RKO (cell line): ENCODE results near the gene IL11RA.
A peak's percentile ranks its signal among the peaks of the same experiment; 100 is the strongest.

Source experiments
- DNase-seq: peaks from one replicate; pipeline ENCODE4 v3.0.0-alpha.2; 2016; ENCODE audit warnings: low spot score

Gene IL11RA

GRCh38 chr9:34651876-34652601, at the start of gene IL11RA:
TSS of gene IL11RA (plus strand) at chr9:34652185. CDS start at chr9:34655218, 3,033 bp downstream.
- DNase-seq, result peak; percentile 92

GRCh38 chr9:34603610-34604231, 48.3 kb upstream of the IL11RA start:
- DNase-seq, result peak; percentile 68

DNA sequence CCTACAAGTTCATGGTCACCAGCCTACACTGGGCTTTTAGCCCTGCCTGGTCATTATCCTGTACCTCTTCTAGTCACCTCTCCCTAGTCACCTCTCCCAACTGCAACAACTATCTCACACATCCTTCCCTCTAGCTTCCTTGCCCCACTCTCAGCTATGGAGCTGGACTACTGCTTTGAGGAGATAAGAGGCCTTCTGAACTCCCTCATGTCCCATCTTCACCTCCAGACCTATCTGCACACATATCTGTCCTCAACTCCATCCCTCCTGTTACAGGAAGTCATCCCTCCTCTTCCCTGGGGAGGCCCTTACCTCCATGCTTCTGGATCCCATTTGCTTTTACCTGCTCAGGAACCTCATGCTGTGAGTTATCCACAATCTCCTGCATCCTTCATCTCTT, 45.8 kb upstream of the IL11RA start:
- no peak for DNase-seq

GRCh38 chr9:34606905-34607304, 45.1 kb upstream of the IL11RA start:
- DNase-seq, result no peak

- no peak for DNase-seq
These were observed 44.7 kb upstream of the IL11RA start for GRCh38 chr9:34607331-34607730.

DNA sequence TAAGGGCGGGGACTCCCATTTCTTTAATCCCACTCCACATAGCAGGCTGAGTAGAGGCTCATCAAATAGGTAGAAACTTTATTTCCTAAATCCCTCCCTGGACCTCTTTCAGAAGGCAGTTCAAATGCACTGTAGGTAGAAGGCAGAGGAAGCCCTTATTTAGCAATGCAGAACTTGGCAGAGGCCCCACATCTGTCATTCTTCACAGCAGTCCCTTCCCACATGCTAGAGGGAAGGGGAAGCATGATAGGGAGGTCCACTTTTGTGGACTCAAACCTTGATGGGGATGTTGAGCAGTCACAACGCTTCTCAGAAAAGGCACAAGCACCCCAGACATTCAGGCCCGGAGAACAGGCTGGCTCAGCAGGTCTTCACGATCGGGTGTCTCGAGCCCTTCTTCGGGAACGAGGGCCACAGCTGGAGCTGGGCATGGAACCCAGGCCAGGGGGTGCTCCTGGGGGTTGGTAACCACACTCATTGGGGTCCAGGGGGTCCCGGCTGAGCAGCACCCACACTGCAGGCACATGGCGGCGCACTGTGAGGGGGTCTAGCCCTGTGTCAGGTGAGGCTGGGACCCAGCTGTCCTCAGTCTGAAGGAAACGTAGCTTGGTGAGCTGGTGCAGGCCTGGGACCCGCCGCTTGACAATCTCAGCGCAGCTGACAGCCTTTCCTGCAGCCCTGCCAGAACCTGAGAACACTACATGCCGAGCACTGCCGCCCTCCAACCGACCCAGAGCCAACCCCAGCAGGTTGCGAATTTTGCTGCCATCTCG, 41.4 kb upstream of the IL11RA start:
- DNase-seq, result no peak

- no peak for DNase-seq
These were observed 40.7 kb upstream of the IL11RA start for GRCh38 chr9:34611251-34611810.

DNA sequence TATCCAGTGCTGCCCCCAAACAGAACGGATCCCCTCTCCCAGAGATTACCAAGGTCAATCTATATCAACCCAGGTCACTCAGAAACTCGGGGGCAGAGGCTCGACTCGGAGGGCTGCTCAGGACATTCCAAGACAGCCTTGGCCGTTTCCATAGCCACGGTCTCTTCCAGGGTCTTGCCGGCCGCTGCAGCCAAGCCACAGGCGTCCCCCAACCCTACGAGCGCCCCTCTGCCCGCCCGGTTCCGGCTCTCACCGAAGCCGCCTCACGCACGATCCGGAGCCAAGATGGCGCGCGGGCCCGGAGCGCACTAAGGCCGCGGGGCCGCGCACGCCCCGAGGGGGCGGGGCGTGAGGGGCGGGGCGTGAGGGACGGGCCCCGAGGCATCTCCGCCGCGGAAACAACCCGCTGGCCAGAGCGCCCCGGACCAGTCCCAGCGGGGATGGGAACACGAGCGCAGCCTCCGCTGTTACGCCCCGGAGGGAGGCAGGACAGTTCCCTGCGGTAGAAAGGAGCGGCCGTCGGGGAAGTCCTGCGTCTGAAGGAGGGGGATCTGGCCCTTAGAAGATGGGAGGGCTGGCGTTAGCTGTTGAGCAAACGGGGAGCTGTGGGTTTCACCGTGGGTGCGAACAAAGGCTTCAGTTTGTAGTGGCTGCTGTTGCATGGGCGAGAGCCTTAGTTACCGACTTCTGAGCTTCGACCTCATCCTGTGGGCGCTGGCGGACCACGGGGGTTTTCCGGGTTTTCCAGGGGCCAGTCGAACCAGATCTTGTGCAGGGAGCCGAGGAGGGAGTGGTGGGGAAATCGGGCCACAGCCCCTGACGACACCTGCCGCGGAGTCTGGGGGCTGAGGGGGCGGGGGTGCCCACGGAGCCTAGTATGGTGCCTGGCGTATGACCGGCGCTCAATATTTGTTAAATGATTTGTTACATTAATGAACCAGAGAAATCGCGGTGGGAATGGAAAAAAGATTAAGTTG, 39.9 kb upstream of the IL11RA start, which contains the start of gene RPP25L:
RPP25L (minus strand) TSS at position 287 of the 977 bp plus-strand sequence. CDS start 801 bp downstream, outside the sequence.
- peak; percentile 86 for DNase-seq

GRCh38 chr9:34612788-34613390, 39.1 kb upstream of the IL11RA start:
- peak; percentile 87 for DNase-seq

DNA sequence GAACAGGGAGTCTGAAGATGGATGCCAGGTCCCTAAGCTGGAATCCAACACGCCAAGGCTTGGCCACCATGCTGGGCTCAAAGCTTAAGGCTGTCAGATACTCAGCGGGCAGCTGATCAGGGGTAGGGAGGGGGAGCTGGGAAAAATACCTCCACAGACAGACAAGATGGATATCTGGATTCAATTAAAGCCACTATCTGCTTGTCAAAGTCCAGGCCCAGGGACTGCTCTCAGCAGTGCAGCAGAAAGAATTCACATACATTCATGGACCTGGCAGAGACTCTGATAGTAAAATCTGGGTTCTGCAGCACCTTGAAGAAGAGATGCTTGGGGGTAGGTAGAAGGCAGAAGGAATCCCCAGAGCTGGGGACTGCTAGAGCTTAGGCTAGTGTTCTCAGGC, 36.9 kb upstream of the IL11RA start:
- no peak for DNase-seq

DNA sequence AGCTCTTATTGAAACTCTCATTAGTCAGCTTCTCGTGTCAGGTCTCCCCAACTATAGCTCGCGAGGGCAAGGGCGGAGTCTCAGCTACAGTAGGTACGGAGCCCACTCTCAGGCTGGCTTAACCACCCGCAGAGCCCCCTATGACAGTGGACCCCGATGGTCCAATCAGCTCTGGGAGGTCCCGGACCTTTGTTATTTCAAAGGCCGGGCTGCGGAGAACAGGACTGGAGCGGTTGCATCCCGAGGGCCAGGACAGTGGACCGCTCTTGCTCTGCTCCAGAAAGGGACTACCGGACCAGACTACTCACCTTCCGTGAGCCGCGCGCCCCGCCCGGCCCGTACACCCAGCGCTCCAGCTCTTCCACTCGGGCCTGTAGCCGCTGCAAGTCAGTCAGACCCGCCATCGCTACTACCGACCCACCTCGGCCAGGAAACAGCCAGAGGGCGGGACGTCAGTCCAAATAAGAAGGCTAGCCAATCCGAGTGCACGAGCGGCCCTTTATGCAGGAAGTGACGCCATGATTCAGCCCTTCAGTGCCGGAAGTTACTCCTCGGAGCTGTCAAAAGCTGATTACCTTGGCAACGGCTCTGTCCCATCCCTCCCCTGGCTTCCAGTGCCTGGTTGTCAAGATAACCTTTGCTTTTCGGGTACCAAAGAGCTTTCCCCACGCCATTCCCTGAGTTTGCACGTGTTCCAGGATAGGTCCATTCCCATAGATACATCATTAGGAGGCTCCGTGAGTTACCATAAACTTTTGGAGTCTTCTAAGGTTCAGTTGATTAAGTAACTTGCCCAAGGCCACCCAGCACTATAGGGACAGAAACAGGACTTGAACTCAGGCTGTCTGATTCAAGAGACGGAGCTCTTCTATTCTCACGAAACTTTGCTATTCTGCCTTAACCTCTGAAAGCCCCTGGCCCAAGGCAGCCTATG, 31.7 kb upstream of the IL11RA start, which contains the start of gene DCTN3:
DCTN3 (minus strand) TSS at position 435 of the 934 bp plus-strand sequence; CDS start at position 404, 31 bp downstream.
- peak; percentile 97 for DNase-seq

GRCh38 chr9:34623374-34624235, 28.4 kb upstream of the IL11RA start:
- DNase-seq, result no peak

- no peak for DNase-seq
These were observed 27.4 kb upstream of the IL11RA start for GRCh38 chr9:34624475-34625185.

- DNase-seq, result no peak
These were observed 26.8 kb upstream of the IL11RA start for GRCh38 chr9:34625186-34625486.

DNA sequence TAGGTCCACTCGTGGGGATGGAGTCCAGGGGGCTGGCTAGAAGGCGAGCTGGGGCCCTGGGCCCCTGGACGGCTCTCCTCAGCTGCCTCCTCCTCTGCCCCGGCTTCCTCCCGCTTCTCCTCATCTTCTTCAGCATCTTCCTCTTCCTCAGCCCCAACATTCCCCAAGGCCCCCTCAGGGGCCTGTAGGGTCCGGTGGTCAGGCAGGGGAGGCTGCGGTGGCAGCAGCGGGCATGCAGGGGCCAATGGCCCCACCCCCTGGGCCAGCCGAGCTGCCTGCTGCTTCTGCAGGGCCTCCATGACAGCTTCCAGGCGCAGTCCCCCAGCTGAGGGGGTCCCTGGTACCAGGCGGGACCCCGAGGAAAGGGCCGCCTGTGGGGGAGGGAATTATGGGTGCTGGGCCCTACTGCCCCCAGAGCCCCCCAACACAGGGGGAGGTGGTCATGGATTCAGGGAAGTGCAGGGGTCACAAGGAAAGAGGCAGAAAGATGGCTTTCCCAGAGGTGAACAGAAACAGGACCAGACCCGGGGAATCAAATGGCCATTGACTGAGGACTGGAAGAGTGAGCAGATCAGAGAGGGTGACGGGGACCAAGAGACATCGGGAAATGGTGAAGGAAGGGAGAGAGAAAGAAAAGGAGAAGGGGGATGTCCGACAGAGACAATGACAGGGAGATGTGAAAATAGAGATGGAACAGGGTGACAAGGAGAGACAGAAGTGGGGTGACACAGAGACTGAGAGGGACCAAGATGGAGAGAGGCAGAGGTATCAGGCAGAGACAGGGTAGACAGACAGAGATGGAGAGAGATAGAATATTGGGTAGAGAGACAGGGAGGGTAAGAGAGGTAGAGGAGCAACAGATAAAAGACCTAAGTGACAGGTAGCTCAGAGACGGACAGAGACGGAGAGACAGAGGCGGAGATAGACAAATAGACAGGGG, 24.0 kb upstream of the IL11RA start:
- DNase-seq, result no peak

- no peak for DNase-seq
These were observed 23.1 kb upstream of the IL11RA start, which contains the start of gene ARID3C for GRCh38 chr9:34628656-34629490. TSS of gene ARID3C (minus strand) at chr9:34629066. CDS start at chr9:34628014, 1,052 bp downstream.
